Nephron progenitor cell (in vitro differentiated cells): ENCODE measurements around the gene KIT.

Experiments
- DNase-seq: peaks from one replicate; pipeline ENCODE4 v3.0.0; 2021
- H3K27ac Mint-ChIP-seq: 2 replicates; pipeline ENCODE4 v1.8.0; 2021; ENCODE audit warnings: mild to moderate bottlenecking, moderate library complexity, mixed read lengths
- H3K27me3 Mint-ChIP-seq: 2 replicates; pipeline ENCODE4 v1.8.0; 2021; ENCODE audit warnings: mild to moderate bottlenecking, low read depth, mixed read lengths; ENCODE audit not compliant: poor library complexity
- H3K36me3 Mint-ChIP-seq: 2 replicates; pipeline ENCODE4 v1.8.0; 2021; ENCODE audit warnings: low read depth, mixed read lengths
- H3K4me1 Mint-ChIP-seq: 2 replicates; pipeline ENCODE4 v1.8.0; 2021; ENCODE audit warnings: mixed read lengths
- H3K4me3 Mint-ChIP-seq: 2 replicates; pipeline ENCODE4 v1.8.0; 2021; ENCODE audit warnings: mild to moderate bottlenecking, moderate library complexity, mixed read lengths
- H3K9me3 Mint-ChIP-seq: 2 replicates; pipeline ENCODE4 v1.8.0; 2021; ENCODE audit warnings: mild to moderate bottlenecking, moderate library complexity, mixed read lengths
- TF ChIP-seq, protein P1 (sequence below): fragments of 200-600 bp; sonication (generic); IDR thresholded peaks from 2 replicates; pipeline ENCODE4 v1.5.0; 2021; ENCODE audit warnings: antibody characterized with exemption

The KIT gene

GRCh38 chr4:54743562-54743961 is 85.8 kb downstream of the KIT start:
- Mint-ChIP-seq H3K9me3 (peaks cover 38% of the 10 kb centered on the region), H3K4me1 (no peaks in the 10 kb centered on the region), H3K4me3 (no peak overlapping the region), H3K27ac (no peak overlapping the region), H3K36me3 (peaks cover 58% of the 10 kb centered on the region), H3K27me3 (no peaks in the 10 kb centered on the region)
- TF ChIP-seq, protein P1, sequence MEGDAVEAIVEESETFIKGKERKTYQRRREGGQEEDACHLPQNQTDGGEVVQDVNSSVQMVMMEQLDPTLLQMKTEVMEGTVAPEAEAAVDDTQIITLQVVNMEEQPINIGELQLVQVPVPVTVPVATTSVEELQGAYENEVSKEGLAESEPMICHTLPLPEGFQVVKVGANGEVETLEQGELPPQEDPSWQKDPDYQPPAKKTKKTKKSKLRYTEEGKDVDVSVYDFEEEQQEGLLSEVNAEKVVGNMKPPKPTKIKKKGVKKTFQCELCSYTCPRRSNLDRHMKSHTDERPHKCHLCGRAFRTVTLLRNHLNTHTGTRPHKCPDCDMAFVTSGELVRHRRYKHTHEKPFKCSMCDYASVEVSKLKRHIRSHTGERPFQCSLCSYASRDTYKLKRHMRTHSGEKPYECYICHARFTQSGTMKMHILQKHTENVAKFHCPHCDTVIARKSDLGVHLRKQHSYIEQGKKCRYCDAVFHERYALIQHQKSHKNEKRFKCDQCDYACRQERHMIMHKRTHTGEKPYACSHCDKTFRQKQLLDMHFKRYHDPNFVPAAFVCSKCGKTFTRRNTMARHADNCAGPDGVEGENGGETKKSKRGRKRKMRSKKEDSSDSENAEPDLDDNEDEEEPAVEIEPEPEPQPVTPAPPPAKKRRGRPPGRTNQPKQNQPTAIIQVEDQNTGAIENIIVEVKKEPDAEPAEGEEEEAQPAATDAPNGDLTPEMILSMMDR = no peak
- DNase-seq = no peak

DNA sequence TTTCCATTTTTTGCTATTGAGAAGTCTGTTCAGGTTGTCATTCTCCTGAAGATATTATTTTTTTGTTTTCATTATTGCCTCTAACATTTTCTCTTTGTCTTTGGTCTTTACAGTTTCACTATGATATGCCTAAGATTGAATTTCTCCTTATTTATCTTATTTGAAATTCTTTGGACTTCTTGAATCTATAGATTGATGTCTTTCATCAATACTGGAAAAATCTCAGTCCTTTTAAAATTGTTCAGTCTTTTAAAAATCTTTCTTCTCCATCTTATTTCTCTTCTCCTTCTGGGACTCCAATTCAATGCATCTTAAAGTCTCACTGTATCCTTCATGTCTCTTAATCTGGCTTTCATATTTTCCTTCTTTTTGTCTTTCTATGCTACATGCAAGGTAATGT is 86.7 kb downstream of the KIT start:
- H3K9me3 Mint-ChIP-seq = peaks cover 38% of the 10 kb centered on the region
- H3K4me1 Mint-ChIP-seq = no peaks in the 10 kb centered on the region
- H3K4me3 Mint-ChIP-seq = no peak overlapping the region
- no peaks in the 10 kb centered on the region for H3K27me3 Mint-ChIP-seq
- TF ChIP-seq, protein P1 = no peak
- H3K36me3 Mint-ChIP-seq = peaks cover 49% of the 10 kb centered on the region
- no peak for DNase-seq
- H3K27ac Mint-ChIP-seq = no peak overlapping the region

DNA sequence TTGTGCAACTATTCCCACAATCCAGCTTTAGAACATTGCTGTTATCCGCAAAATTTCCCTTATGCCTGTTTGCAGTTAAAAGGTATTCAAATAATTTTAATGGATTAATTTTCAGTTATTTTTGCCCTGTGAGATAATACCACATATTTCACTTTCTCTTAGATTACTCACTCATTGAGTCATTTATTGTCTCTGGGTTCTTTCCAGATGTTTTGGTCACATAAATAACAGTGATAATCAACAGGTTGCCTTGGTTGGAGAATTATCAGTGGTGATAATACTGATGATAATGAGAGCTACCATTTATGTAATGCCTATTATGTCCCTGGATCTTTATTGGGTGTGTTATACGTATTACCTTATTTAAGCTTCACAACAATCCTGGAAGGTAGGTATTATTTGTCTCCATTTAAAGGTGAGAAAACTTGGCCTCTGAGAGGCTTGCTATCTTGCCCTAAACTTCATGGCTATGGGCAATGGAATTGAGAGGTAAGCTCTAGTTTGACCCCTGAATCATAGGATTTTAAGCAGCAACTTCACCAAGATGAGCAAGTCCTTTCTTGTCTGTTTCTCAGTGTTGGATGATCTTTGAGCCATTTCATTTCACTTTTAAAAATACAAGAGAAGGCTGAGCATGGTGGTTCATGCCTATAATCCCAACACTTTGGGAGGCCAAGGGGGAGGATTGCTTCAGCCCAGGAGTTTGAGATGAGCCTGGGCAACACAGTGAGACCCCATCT is 87.4 kb downstream of the KIT start:
- Mint-ChIP-seq H3K4me3 (no peak overlapping the region), H3K9me3 (peaks cover 38% of the 10 kb centered on the region), H3K4me1 (no peaks in the 10 kb centered on the region), H3K27ac (no peak overlapping the region), H3K27me3 (no peaks in the 10 kb centered on the region), H3K36me3 (peaks cover 42% of the 10 kb centered on the region)
- TF ChIP-seq, protein P1 = no peak
- DNase-seq = no peak

GRCh38 chr4:54746218-54746617 is 88.5 kb downstream of the KIT start:
- H3K4me1 Mint-ChIP-seq = no peaks in the 10 kb centered on the region
- H3K9me3 Mint-ChIP-seq = peaks cover 38% of the 10 kb centered on the region
- TF ChIP-seq, protein P1 = no peak
- no peak overlapping the region for H3K4me3 Mint-ChIP-seq
- DNase-seq = no peak
- H3K27ac Mint-ChIP-seq = no peak overlapping the region
- no peaks in the 10 kb centered on the region for H3K27me3 Mint-ChIP-seq
- peaks cover 42% of the 10 kb centered on the region for H3K36me3 Mint-ChIP-seq

- no peaks in the 10 kb centered on the region for H3K27me3 Mint-ChIP-seq
- H3K4me3 Mint-ChIP-seq = no peak overlapping the region
- H3K27ac Mint-ChIP-seq = no peak overlapping the region
- H3K9me3 Mint-ChIP-seq = peaks cover 27% of the 10 kb centered on the region
- TF ChIP-seq, protein P1 = no peak
- peaks cover 16% of the 10 kb centered on the region for H3K36me3 Mint-ChIP-seq
- no peak for DNase-seq
- no peaks in the 10 kb centered on the region for H3K4me1 Mint-ChIP-seq
Measured at GRCh38 chr4:54750341-54750740, 92.6 kb downstream of the KIT start.

DNA sequence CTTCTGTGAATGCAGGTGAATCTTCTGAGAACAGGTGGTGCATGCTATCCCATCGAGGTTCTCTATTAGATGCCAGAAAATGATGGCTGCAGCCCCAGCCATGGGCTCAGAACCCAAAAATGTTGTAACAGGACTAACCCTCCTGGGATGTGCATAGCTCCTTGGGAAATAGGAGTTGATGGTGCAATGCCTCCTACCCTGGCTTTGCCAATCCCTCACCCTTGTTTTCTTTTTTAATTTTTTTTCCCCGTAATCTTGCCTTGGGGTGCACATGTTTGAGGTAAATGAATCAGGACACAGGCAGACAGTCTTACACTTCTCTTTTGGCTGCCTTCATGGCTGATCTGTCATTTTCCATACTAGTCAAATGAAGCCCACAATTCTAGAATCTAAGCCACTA is 96.6 kb downstream of the KIT start:
- no peak for DNase-seq
- peaks cover 6% of the 10 kb centered on the region for H3K9me3 Mint-ChIP-seq
- TF ChIP-seq, protein P1 = no peak
- no peak overlapping the region for H3K4me3 Mint-ChIP-seq
- no peaks in the 10 kb centered on the region for H3K27me3 Mint-ChIP-seq
- no peak overlapping the region for H3K27ac Mint-ChIP-seq
- no peaks in the 10 kb centered on the region for H3K36me3 Mint-ChIP-seq
- H3K4me1 Mint-ChIP-seq = no peaks in the 10 kb centered on the region
